ENCODE measurements around the gene UBL4B.

UBL4B gene

DNA sequence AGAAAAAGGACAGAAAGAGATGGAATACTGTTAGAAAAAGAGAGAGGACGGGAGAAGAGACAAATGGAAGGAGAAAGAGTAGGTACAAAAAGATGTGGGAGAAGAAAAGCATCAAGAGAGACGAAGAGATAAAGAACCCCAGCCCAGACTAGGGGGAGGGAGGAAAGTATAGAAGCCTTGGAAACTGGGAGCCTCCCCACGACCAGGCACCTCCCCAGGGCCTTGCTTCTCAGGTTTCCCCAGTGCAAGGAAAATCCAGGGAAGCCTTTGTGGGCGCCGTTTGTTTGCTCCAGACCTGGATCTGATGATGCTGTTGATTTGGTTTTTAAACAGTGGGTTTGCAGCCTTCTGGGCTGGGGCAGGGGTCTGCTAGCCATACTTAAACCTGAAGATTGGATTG is 26.6 kb upstream of the UBL4B start:
- DNase-seq (ENCODE audit: low read depth in 3 of 3) = no peak

DNA sequence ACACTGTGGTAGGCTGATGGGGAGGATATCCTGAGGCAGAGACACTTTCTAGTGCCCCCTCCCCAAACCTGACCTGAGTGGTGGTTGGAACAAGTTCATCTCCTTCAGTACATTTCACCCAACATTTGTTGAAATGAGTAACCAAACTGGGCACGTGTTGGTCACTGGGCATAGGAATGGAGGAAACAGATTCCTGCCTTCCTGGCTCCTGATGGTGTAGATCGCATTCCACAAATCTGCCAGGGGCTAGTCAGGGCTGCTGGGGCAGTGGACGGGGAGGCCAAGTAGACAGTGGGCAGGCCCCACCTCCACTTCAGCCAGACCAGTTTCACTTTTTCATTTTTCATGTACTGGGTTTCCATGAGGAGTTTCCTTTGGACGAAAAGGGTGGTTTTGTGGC is 25.3 kb upstream of the UBL4B start:
- DNase-seq (ENCODE audit: low read depth in 3 of 3) = no peak

DNA sequence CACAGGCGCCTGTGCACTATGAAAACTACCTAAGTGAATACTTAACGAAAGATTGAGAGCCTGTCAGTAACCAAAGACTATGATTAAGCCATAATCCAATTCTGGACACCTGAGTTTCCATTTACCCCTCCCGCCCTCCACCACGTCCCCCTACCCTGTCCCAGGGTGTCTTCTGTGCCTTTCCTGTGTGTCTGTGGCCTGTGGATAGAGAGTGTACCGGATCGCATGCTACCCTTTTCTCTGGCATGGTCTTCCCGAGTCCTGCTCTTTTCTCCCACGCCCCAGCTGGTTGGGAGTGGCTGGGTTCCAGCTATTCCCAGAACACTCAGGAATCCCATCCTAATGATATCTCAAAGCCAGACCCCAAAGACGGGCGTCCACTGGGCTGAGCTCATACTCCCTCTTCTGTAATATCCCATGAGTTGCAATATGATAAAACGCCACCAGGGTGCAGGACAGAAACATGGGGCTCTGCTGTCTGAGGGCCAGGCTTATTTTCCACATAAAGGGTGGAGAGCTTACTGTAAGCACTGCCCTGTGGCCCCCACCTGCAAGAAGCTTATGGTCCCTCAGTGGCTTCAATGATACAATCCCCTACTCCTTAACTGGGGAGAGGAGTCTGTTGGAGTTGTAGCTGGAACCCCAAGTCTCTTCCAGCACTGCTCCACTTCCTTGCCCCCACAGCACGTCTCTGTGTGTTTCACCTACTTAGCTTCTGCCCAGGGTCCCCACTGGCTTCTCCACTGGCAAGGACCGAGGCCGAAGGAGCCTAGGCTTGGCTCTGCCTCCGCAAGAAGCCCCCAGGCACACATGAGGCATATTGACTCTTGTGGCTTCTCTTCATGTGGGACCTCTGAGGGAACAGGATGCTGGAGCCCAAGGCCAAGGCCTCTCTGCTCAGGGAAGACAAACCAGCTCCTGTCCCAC is 24.2 kb upstream of the UBL4B start:
- DNase-seq (ENCODE audit: low read depth in 3 of 3) = no peak

DNA sequence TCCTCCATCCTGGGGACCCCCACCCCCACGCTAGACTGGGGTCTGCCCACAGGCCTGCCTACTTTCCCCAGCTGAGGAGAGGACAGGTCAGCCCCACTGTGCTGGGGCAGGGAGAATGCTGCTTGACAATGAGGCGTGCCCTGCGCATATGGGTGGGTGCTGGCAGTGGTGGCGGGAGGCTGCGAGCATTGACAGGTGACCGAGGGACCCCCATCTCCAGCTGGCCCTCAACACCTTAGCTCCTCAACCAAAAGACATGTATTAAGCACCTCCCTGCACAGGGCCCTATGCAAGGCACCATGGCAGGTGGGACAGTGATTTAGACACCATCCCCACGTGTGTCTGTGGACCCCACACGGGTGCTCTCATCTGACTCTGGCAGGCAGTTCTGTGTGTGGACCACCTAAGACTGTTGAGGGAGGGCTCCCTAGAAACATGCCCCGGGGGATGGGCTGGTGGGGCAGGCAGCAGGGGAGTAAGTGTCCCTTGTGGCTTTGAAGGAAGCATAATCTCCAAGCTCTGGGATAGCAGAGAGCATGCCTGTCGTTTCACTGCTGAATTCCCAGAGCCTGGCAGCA is 23.4 kb upstream of the UBL4B start:
- DNase-seq (ENCODE audit: low read depth in 3 of 3) = no peak

DNA sequence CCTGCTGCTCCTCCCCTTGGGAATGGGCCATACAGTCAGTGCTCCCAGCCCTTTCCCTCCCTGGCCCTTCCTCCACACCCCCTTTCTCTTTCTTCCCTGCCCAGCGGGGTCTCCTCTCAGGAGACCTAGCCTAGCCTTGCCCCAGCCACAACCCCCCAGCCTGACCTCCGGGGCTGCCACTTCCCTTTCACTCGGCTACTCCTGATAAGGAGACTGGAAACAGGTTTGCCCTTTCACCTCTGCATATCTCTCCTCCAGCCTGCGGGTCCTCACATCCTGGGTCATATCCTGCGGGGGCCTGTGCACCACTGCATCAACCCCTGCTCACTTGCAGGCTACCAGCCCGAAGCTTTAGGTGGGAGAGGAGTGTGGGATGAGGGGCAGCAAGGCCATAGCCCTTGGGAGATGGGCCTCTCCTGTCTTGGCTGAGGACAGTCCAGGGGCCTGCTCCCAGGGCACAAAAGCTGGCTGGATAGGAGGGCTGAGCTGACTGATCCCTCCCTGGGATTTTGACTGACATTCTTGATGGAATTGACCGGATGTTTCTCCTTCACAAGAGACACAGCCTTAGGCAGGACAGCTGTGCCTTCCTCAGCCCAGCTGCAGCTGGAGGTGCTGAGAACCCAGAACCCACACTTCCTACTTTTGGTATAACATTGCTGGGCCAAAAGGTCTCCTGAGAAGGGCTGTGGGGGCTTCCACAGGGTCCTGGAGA is 22.5 kb upstream of the UBL4B start:
- DNase-seq (ENCODE audit: low read depth in 3 of 3) = no peak

DNA sequence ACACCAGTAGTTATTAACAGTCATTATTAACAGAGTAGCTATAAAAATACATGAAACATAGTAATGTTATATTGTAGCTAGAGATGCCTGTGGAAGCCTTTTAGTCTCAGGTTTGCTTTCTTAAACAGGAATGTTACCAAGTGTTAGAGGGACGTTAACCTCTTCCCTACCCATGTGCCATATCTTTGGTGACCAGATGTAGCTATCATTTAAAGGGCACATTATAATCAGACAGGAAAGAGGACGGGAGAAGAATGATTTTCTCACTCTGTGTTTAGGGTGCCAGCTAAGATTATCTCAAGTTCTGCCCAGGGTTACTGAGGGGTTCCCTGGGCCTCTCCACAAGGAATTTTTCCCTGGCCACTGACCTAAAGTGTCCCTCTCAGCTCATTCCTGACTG is 20.9 kb upstream of the UBL4B start:
- no peak for DNase-seq (ENCODE audit: low read depth in 3 of 3)

DNA sequence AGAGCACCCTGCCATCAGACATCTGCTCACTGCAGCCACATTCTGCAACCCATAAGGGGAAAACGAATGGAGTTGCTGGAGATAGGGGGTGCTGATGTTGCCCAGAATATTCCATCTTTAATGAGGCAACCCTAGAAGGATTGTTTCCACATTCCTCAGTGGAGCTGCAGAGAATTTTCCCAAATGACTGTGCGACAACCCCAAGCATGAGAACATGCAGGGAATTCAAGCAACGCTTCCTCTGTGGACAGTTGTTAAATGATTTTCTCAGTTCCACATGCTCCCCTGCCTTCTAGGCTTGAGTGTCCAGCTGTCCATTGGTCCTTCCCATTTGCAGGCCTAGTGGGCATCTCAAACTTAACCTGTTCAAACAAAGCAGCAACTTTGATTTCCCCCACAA is 20.5 kb upstream of the UBL4B start:
- no peak for DNase-seq (ENCODE audit: low read depth in 3 of 3)

DNA sequence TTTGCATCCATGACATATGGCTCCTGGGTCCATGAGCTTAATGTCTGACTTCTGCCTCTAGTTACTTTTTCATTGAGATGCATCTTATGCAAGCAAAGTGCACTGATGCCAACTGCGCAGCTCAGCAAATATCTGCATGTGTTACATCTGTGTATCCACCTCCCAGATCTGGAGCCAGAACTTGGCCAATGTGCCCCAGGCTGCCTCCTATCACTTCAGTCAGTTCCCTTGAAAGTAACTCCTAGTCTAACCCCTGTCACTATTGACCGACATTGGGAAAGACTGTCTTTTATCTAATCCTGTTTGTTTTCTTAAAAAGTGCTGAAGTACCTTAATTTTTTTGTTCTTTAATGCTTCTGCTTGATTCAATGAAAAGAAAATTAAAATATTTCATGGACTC is 19.3 kb upstream of the UBL4B start:
- DNase-seq (ENCODE audit: low read depth in 3 of 3) = no peak

DNA sequence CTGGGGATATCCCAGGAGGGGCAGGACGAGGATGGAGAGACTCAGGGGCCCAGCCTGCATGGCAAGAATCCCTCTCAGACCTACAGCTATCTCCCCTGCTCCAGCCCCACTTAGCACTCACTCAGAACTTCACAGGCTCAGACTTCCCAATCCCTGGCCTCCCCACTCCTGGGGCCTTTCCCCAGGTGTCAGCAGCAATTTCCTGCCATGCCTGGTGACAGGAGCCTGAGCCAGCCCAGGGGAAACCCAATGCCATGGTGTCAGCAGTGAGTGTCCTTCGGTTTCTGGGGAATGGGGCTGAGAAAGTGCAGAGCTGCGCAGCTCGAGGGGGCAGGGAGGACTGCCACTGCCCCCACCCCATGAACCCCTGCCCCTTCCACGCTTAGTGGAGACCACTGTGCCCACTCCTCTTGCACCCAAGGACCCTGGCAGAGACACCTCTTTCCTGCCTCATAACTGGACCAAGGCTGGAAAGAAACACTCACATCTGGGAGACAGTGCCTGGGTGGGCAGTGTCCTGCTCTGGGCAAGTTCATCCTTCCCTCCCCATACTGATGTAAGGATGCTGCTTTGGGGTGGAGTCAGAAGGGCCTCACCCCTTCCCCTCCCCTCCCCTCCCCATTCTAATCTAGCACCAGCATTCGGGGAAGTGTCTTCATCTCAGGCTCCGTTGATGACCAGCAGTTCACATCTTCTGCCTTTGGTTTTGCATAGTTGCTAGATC is 17.1 kb upstream of the UBL4B start:
- DNase-seq (ENCODE audit: low read depth in 3 of 3) = no peak

DNA sequence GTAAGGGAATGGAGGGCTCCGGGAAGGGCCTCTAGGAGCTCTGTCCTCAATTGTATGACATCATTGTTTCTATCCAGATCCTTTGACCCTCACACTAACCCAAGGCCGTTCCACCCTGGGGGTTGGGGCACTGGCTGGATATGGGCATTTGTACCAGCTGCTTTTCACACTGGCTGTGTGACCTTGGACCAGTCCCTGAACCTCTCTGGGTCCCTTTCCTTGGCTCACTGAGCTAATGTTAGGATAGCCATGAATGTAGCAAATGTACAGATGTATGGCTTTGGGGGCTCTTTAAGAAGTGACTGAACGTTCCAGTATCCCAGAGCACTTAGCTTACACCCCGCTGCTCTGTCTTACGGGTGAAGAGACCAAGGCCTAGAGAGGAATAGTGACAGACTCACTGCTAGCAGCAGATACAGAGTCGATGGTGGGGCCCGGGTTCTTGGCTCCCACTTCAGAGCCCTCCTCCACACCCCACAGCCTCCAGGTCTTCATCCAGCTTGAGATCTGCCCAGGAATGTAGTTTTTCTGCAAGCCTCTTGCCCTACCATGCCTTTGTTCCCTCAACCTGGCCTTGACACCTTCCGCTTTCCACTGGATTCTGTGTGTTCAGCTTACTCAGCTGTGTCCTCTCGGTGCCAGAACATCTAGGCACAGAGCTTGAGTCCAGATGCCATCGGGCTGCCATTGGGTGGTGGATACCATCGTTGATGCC is 14.6 kb upstream of the UBL4B start:
- no peak for DNase-seq (ENCODE audit: low read depth in 3 of 3)

DNA sequence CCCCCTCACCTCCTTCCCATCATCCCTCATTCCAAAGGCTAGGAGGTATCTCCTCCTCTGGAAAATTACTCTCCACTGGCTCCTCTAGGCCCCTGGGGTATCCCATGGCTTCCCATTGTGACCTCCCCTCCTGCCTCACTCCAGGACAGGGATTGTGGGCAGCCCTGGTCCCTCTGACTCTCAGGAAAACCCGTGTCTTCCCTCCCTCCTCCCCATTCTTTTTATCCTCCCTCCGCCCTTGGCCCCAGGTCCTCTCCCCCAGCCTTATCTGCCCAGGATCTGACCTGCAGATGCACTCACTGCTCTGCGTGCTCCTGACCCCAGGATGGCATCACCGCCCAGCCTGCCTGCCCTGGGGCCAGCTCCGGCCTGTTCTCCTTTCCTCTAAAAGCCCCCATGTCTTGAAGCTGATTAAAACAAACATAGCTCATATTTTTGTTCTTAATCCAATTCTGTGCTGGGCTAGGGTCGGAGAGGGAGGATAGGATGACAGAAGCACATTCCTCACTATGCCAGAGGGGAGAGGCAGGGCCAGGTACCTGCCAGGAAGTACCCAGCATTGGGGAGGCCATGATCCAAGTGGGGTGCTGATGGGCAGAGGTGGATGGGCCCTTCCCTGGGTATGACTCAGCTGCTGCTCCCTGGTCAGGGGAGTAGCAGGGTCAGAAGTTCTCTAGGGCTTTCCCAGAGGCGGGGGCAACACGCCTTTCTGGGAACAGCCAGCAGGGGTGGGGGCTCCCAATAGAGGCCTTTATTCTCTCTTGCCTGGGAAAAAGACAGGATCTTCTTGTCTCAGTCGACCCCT is 13.8 kb upstream of the UBL4B start:
- no peak for DNase-seq (ENCODE audit: low read depth in 3 of 3)

DNA sequence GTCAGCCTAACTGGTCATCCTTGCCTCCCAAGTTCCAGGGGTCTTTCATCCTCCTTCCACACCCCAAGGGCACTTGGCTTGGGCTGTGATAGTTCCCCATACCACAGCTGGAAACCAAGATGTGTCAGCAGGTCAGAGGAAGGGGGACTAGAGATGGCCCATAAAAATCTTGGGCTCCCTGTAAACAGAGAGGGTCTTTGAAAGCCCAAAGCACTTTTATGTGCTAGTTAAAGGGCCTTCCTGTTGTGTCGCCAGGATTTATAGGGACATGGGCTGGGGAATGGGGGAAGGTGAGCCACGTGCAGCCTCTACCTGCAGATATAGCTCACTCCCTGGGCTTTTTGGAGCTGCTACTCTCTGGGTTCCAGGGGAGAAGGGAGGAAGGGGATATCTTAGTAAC is 11.9 kb upstream of the UBL4B start:
- DNase-seq (ENCODE audit: low read depth in 3 of 3) = no peak

DNA sequence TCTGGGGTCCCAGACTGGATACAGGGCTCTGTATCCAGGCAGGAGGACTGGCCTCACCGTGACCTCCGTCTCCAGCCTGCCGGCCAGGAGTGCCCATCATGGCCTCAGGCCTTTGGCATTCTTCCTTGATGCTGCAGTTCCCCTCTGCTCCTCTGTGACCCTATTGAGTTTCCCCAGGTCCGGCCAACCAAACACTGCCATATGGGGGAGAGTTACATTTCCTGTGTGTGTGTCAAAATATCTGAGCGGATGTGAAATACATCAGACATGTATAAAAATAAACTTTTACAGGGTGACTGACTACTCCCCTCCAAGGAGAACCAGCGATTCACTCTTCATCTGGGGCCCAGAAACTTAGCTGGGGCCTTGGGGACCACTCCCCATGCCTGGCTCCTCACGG is 10.2 kb upstream of the UBL4B start:
- DNase-seq (ENCODE audit: low read depth in 3 of 3) = no peak

DNA sequence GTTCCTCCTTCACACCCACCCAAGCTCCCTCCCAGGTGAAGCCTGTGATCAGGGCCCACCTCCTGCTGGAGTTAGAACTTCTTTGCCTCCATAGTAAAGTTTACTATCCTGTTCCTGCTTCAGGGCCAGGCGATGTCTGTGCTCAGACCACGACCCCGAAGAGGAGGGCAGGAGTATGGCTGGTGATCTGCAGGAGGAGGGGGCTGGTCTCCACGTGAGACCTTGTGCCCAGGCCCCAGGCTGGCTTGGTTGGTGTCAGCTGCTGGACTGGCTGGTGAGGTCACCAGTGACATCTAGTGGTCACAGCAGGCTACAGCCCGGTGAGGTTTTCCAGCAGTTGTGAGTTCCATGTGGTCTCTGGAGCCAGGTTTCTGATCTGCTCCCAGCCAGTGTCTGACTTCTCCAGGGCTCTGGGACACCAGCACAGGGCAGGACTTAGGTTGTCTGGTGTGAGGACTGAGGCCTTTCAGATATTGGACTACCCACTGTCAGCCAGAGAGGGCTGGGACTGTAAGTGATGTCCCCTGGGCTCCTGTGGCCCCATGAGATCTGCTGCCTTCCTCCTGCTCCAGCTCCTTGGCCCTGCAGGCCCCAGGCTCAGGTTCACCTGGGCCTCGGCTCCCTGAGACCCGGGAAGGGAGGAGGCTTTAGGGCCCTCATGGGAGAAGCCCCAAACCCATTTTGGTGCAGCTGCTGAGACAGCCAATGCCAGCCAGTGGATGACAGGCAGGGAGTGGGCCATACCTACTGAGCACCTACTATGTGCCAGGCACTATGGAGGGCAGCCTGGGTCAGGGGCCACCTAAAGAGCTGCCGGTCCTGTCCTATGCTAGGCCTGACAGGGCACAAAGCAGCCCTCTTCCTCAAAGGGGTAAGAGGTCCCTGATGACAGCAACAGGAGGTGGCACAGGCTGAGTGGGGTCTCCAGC is 6.0 kb upstream of the UBL4B start:
- peak; percentile 25 to 35 (median 33) for DNase-seq (ENCODE audit: low read depth in 3 of 3)

DNA sequence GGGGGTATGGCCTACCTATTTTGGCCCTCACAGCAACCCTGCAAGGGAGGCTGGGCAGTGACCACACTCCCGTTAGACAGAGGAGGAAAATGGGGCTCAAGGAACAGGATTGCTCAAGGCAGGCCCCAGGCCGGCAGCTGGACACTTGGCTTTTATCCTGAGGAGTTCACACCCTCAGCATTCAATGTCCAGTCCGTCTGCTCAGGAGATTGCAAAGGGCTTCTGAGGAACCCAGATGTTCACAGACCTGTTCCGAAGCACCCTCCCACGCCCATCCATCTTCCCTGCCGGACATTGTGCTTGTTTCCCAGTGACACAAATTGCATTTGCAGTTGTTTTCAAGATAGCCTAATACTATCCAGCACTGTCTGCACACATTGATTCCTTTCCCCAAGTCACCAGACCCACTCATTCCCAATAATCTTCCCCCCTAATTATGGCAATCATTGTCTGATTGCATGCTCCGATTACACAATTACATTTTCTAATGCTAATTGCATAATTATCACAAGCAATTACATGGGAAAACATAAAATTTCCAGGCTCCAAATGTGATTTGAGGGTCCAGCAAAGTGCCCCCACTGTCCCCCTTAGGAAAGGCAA is 4.3 kb upstream of the UBL4B start:
- DNase-seq (ENCODE audit: low read depth in 3 of 3) = no peak

DNA sequence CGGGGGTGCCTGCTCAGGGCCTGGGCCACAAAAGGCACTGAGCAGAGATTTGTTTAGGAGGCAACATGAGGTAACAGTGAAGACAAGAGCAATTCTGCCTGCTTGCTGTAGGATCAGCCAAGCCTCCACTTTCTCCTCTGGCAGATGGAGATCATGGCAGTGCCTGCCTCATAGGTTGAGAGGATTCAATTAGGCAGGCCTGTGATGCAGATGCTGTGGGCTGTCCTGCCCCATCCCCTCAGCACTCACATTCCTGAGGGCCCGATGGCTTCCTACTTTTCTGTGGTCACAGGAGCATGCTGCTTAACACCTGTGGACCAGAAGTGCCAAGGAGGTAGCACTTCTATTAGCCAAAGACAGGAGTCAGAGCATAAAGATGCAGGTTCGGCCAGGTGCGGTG is 1.2 kb upstream of the UBL4B start:
- no peak for DNase-seq (ENCODE audit: low read depth in 3 of 3)

DNA sequence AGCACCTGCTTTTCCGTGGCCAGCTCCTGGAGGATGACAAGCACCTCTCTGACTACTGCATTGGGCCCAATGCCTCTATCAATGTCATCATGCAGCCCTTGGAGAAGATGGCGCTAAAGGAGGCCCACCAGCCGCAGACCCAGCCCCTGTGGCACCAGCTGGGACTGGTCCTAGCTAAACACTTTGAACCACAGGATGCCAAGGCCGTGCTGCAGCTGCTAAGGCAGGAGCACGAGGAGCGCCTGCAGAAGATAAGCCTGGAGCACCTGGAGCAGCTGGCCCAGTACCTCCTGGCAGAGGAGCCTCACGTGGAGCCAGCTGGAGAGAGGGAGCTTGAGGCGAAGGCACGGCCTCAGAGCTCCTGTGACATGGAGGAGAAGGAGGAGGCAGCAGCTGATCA is 413 bp downstream of the UBL4B start:
- DNase-seq (ENCODE audit: low read depth in 3 of 3) = no peak

DNA sequence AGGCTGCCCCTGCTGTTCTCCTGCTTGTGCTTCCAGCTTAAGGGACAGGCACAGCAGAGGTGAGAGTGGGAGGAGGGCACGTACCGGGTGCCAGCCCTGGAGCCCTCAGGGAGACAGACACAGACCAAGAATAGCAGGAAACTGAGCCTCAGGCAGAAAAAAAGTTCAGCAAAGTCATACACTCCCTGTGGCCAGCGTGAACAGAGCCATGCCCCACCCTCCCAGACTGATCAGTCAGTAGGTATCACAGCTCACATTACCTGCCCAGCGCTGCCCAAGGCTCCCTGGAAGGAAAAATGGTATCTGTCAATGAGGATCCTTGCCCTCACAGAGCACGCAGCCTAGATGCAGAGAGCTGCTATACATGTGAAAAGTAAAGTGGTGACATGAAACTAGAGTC is 1.3 kb downstream of the UBL4B start:
- no peak for DNase-seq (ENCODE audit: low read depth in 3 of 3)

DNA sequence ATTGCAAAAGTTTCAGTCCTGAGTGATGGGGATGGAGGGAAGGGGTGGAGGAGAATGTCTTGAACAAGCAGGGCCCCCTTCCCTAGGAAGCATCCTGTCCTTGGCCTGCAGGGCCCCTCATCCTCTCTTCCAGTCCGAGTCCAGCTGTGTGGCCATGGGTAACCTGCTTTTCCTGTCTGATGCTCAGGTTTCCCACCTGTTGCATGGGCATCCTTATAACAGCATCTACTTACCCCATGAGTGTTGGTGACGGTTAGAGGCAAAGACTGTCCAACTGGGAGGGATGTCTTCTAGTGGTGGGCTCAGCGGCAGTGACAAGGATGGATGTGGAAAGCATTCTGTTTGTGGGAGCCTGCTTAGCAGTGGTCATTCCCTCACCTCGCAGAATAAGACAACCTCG is 1.9 kb downstream of the UBL4B start:
- DNase-seq (ENCODE audit: low read depth in 3 of 3) = no peak

All from stimulated activated CD4-positive, alpha-beta T cell treated with anti-CD3 and anti-CD28 coated beads, TNF-alpha, amount 100 ng/mL, for 4 hours (primary cell).